ENCODE results near the gene ATP6V1E1.

- TF ChIP-seq CTCF (IDR thresholded peaks at IDR 0.05), result no peak
- TF ChIP-seq SIN3A (IDR thresholded peaks at IDR 0.05; ENCODE audit: borderline replicate concordance, low read depth, low read length), result no peak
- TF ChIP-seq EZH2phosphoT487 (IDR thresholded peaks at IDR 0.05; ENCODE audit: borderline replicate concordance, low read depth), result no peak
Observed at GRCh38 chr22:17581631-17582030, 46.9 kb downstream of the ATP6V1E1 start.

All from SK-N-SH (cell line).